HUES48 (cell line): Measurements from ENCODE around the gene TMEM74B.

Experiments
- H3K27ac ChIP-seq: one replicate; pipeline ENCODE4 v1.7.0; 2013; ENCODE audit warnings: low read depth, low read length, inconsistent platforms
- H3K27me3 ChIP-seq: 2 replicates; pipeline ENCODE4 v1.6.1; 2013; ENCODE audit warnings: mild to moderate bottlenecking, low read length; ENCODE audit not compliant: control insufficient read depth, insufficient read depth
- H3K36me3 ChIP-seq: 2 replicates; pipeline ENCODE4 v1.6.1; 2013; ENCODE audit warnings: low read length; ENCODE audit not compliant: control insufficient read depth, insufficient read depth
- H3K4me1 ChIP-seq: 2 replicates; pipeline ENCODE4 v1.6.1; 2013; ENCODE audit warnings: mild to moderate bottlenecking, low read length; ENCODE audit not compliant: control insufficient read depth, insufficient read depth
- H3K4me3 ChIP-seq: 2 replicates; pipeline ENCODE4 v1.5.1; 2013; ENCODE audit warnings: mild to moderate bottlenecking, low read depth, low read length
- H3K9ac ChIP-seq: 2 replicates; pipeline ENCODE4 v1.6.1; 2013; ENCODE audit warnings: mild to moderate bottlenecking, low read depth, low read length, moderate library complexity
- H3K9me3 ChIP-seq: 2 replicates; pipeline ENCODE4 v1.6.1; 2013; ENCODE audit warnings: low read length; ENCODE audit not compliant: control insufficient read depth, insufficient read depth

TMEM74B gene

GRCh38 chr20:1134836-1135235 is 49.9 kb downstream of the TMEM74B start:
- Histone ChIP-seq H3K27ac (no peak overlapping the region), H3K4me1 (no peaks in the 10 kb centered on the region), H3K4me3 (no peak overlapping the region), H3K27me3 (no peaks in the 10 kb centered on the region), H3K9me3 (no peaks in the 10 kb centered on the region), H3K36me3 (peaks cover 71% of the 10 kb centered on the region), H3K9ac (no peak overlapping the region)

DNA sequence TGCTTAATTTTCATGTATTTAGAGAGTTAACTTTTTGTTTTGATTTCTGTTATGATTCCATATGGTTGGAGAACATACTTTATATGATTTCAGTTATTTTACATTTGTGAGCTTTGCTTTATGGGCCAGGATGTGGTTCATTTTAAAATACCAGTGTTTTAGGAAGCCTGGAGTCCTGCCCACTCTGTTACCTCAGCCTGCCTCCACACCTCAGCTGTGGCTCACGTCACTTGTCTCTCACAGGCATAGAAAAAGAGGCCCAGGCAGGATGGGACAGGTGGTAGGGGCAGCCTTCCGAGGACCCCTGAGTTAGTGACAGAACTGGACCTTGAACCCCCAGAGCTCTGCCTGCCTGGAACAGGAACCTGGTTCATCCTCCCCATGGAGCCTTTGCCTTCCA is 50.4 kb downstream of the TMEM74B start:
- Histone ChIP-seq H3K27ac (no peak overlapping the region), H3K4me3 (no peak overlapping the region), H3K36me3 (peaks cover 74% of the 10 kb centered on the region), H3K9ac (no peak overlapping the region), H3K9me3 (no peaks in the 10 kb centered on the region), H3K4me1 (no peaks in the 10 kb centered on the region), H3K27me3 (no peaks in the 10 kb centered on the region)

GRCh38 chr20:1131354-1131753 is 53.4 kb downstream of the TMEM74B start:
- Histone ChIP-seq H3K4me3 (no peak overlapping the region), H3K27me3 (no peaks in the 10 kb centered on the region), H3K36me3 (peaks cover 76% of the 10 kb centered on the region), H3K4me1 (no peaks in the 10 kb centered on the region), H3K27ac (no peak overlapping the region), H3K9ac (no peak overlapping the region), H3K9me3 (no peaks in the 10 kb centered on the region)

DNA sequence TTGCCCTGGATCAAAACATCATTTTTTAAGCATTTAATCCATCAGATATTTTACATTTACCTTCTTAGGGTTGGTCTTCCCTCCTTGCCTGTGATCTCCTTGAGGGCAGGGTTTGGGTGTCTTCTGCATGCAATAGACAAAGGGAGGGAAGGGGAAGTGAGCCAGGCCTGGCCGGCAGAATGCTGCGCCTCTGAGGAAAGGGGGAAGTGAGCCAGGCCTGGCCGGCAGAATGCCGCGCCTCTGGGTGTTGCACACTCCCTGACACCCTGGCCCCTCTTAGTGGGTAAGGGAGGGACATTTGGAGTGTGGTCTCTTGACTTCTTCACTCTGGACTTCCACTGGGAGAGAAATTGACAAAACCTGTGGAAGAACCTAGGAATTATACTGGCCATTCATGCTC is 53.9 kb downstream of the TMEM74B start:
- H3K4me3 ChIP-seq = no peak overlapping the region
- no peak overlapping the region for H3K9ac ChIP-seq
- H3K4me1 ChIP-seq = no peaks in the 10 kb centered on the region
- H3K27me3 ChIP-seq = no peaks in the 10 kb centered on the region
- no peak overlapping the region for H3K27ac ChIP-seq
- H3K36me3 ChIP-seq = peaks cover 76% of the 10 kb centered on the region
- no peaks in the 10 kb centered on the region for H3K9me3 ChIP-seq
